Embryonic facial prominence (tissue), 1 donor: ENCODE measurements around the gene MOB3C.

Experiments
- DNase-seq: peaks from one replicate; pipeline ENCODE4 v3.0.0-alpha.2; 2016; ENCODE audit errors: extremely low spot score

MOB3C gene

DNA sequence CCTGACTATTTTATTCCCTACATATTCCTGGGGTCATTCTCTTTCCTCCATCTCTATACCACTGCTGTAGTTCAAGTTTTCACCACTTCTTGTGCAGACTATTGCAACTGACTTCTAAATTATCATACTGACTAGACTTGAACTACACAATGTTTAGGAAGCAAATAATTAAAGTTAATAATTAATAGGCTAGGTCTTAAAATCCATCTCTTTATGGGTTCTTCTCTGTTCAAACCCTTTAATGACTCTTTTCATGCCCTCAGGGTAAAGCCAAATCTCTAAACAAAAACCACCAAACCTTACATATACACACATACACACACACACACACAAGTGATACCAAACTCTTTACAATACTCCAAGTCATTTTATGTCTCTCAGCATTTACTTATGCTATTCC lies 22.3 kb upstream of the MOB3C start:
- no peak for DNase-seq

- DNase-seq = no peak
Observed at GRCh38 chr1:46637444-46638083, 21.0 kb upstream of the MOB3C start.

DNA sequence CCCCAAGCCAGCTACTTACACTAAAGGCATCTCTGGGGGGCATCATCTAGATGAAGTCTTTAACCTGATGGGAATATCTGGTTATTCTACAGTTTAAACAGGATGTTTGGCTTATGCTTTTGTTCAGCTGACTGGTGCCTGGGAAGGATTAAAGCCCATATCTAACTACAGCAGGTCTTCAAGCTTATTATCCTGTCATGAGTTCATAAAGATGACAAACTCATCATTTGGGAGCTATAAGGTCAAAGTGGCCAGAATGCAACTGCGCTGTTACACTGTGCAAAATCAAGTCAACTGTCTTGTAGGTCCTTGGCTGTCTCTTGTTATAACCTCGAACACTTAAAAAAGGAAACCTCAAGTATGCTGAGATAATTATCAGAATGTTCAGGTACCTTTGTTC lies 18.6 kb upstream of the MOB3C start:
- no peak for DNase-seq

DNA sequence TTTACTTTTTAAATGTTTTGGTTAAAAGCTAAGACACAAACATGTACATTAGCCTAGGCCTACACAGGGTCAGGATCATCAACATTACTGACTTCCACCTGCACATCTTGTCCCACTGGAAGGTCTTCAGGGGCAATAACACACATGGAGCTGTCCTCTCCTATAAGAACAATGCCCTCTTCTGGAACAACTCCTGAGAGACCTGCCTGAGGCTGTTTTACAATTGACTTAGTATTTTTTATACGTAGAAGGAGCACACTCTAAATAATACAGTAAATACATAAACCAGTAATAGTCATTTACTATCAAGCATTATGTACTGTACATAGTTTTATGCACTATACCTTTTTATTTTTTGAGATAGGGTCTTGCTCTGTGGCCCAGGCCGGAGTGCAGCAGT lies 14.1 kb upstream of the MOB3C start:
- no peak for DNase-seq

GRCh38 chr1:46623743-46624644 lies 7.4 kb upstream of the MOB3C start:
- no peak for DNase-seq

GRCh38 chr1:46622344-46622743 lies 5.7 kb upstream of the MOB3C start:
- no peak for DNase-seq

GRCh38 chr1:46621930-46622329 lies 5.3 kb upstream of the MOB3C start:
- DNase-seq = no peak

GRCh38 chr1:46619656-46620258 lies 3.1 kb upstream of the MOB3C start:
- DNase-seq = no peak

DNA sequence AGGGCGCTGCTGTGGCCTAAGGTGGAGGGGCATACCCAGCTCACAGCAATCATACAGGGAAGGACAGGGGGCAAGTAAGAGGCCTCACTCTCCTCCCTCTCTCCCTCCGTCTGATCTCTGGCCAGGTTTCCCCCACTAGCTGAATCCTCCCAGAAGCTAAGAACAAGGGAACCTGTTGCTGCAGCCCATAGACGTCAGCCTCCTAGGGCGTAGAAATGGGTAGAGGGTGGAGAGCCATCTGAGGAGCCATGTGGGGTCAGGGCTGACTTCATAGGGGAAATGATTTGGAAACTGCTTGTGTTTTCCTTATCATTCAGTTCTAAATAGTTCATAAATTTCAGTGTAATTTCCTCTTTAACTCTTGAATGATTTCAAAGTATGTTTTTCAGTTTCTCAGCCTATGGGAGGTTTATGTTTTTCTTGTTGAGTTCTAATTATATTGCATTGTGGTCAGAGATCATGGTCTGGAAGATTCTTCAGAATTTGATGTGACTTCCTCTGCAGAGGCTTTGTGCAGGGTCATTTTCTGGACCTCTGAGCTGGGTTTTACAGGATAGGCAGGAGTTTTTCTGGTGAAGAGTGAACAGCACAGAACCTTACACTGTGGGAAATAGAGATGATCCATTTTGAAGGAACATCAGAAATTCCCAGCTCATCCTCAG lies 2.3 kb upstream of the MOB3C start:
- DNase-seq = no peak

- DNase-seq = no peak
Observed at GRCh38 chr1:46617833-46618232, 1.2 kb upstream of the MOB3C start.

DNA sequence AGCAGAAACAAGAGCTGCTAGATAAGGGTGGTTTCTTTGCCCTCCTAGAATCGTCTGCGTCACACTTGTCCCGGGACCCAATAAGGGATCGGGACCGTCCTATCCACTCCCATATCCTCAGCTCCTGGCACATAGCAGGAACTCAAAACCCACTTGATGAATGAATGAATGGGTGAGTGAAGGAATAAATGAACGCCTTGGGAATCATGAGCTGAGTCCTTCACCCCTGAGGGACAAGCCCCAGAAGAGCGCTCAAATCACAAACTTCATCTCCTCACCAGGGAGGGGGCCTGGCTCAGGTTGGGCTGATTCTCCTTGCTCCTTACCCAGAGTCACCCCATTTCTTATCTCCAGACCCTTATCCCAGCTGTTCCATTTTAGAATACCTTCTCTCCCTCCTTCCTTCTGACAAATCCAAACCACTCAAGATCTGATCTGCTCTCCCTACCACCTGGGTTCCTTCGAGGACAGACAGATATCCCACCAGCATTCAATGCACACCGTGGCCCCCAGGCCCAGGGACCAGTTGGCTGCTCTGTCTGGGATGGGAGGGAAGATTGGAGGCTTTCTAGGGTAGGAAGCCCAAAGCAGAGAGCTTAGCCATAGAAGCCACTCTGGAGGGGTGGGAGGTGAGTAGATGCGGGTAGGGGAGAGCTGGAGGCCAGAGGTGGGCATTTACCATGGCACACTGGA lies 643 bp upstream of the MOB3C start:
- DNase-seq = no peak

DNA sequence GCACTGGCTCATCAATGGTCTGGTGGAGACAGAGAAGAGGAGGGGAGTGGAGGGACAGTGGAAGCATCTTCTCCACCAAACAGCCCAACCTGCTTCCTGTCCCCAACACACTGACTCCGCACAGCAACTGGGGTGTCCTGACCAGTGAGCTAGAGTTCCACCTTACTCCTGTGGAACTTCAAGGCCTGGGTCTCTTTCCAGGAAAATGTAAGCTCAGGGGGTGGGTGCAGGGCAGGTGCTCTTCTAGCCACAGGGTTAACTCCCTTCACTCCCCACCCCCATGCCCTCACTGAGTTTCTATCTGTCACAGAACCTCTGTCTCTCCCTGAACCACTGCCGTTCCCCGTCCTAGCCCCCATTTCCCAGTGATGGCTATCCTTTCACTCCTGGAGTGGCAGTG lies 876 bp downstream of the MOB3C start:
- no peak for DNase-seq

- DNase-seq = no peak
Observed at GRCh38 chr1:46615088-46615487, 1.5 kb downstream of the MOB3C start.

DNA sequence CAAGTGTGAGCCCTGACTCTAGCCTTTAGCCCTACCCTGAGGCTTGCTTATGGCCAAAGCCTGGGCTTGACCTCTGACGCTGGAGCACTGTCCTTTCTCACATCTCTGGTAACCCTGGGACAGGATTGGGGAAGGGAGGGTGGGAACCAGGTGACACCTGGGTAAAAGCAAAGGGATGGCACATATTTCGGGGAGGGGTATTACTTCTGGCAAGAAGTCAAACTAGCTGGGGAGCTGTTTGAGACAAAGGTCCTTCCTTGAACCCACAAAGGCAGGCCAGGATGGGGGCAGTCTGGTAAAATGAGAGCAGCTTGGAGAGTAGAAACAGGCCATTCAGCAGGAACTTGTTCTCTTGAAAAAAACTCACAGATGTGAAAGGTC lies 2.0 kb downstream of the MOB3C start:
- no peak for DNase-seq

- no peak for DNase-seq
Observed at GRCh38 chr1:46613661-46614603, 2.7 kb downstream of the MOB3C start.

- no peak for DNase-seq
Observed at GRCh38 chr1:46612937-46613660, 3.5 kb downstream of the MOB3C start.

- DNase-seq = no peak
Observed at GRCh38 chr1:46611691-46612221, 4.9 kb downstream of the MOB3C start.

DNA sequence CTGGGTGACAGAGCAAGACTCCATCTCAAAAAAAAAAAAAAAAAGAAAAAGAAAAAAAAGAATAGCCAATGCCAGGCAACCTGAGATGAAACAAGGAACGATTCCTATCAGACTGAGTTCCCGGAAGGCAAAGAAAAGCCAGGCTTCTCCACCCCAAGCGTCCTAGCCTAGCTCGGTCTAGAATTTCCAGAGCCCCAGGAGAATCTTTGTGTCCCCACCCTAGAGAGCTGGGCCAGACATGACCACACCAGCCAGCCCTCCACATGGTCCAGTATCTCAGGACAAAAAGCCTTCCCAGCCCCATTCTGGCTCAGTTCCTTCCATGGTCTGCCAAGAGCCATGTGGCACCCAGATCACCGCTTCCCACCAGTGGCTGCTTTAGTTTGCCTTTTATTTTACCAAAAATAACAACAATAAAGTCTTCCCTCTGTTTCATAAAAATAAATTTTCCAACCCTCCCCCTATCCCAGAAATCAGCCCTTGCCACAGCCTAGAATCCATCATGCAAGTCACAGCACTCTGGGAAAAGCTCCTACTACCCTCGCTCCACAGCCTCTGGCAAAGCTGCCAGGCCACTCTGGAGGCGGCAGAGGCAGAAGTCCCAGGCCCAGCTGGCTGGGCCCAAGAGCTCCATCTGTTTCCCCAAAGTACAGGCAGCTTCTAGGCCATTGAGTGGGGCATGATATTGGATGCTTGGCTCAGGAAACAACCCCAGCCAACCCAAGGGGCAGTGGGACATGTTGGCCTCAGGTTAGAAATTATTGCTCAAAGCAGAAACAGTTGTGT lies 9.1 kb downstream of the MOB3C start:
- no peak for DNase-seq
